Lung (tissue), 12 donors: ENCODE results near the gene STX8. TPM values are rescaled to one million over a fixed set of nuclear protein-coding genes. Genes with fewer than 3 reads are reported as not detected.

Source experiments
- ATAC-seq: fragments of 200-7000 bp; cut with Tn5 transposase; one replicate; pipeline ENCODE4 v1.9.1; 2020; ENCODE audit warnings: moderate number of reproducible peaks; ENCODE audit not compliant: insufficient read depth, low FRiP score
- DNase-seq, 3 donors: peaks; one replicate each; pipeline ENCODE4 v3.0.0-alpha.2; 2013 to 2017
- H3K27ac ChIP-seq, 2 donors: one replicate each; pipeline ENCODE4 v1.5.1; 2013; ENCODE audit warnings: mild to moderate bottlenecking in 2 of 2, moderate library complexity in 2 of 2, control low read depth in 1 of 2, inconsistent platforms in 1 of 2, low read depth in 1 of 2, low read length in 1 of 2
- H3K27me3 ChIP-seq, 3 donors: one replicate each; pipeline ENCODE4 v1.5.1; 2013; ENCODE audit warnings: low read length in 2 of 3; ENCODE audit not compliant: control insufficient read depth in 3 of 3, insufficient read depth in 3 of 3
- H3K36me3 ChIP-seq, 4 donors: one replicate each; pipeline ENCODE4 v1.5.1; 2013; ENCODE audit warnings: low read length in 4 of 4, mild to moderate bottlenecking in 1 of 4, moderate library complexity in 1 of 4; ENCODE audit not compliant: control insufficient read depth in 4 of 4, insufficient read depth in 4 of 4
- H3K4me1 ChIP-seq, 5 donors: one replicate each; pipeline ENCODE4 v1.5.1; 2013; ENCODE audit warnings: low read length in 5 of 5, mild to moderate bottlenecking in 2 of 5, moderate library complexity in 1 of 5; ENCODE audit not compliant: control insufficient read depth in 5 of 5, insufficient read depth in 5 of 5
- H3K4me3 ChIP-seq: one replicate; pipeline ENCODE4 v1.5.1; 2013; ENCODE audit warnings: mild to moderate bottlenecking, control low read depth, moderate library complexity
- H3K9ac ChIP-seq, 2 donors: one replicate each; pipeline ENCODE4 v1.5.1; 2013; ENCODE audit warnings: low read length in 2 of 2, control low read depth in 1 of 2; ENCODE audit not compliant: insufficient read depth in 1 of 2
- H3K9me3 ChIP-seq, 4 donors: one replicate each; pipeline ENCODE4 v1.5.1; 2013; ENCODE audit warnings: low read length in 3 of 4, mild to moderate bottlenecking in 1 of 4, moderate library complexity in 1 of 4; ENCODE audit not compliant: control insufficient read depth in 4 of 4, insufficient read depth in 3 of 4
- CTCF ChIP-seq: IDR thresholded peaks from 2 replicates; pipeline ENCODE4 v1.5.1; 2012; ENCODE audit warnings: mild to moderate bottlenecking; ENCODE audit errors: control extremely low read depth, extremely low read depth
- WGBS, 2 donors: extraction: QIAGEN DNeasy Blood & Tissue Kit; methylation state at CpG; one replicate each; pipeline ENCODE4 v1.1.7; 2013; 5-methylcytosine and 5-hydroxymethylcytosine counted together
- polyA plus RNA-seq, 2 donors: library from polyadenylated mRNA; stranded (reverse); fragments of 200-250 nt; gene quantifications; one replicate each; pipeline ENCODE4 v1.2.1, GENCODE V29; 2013
- total RNA-seq, 2 donors: library from RNA; depleted of rRNA in 1 of 2; stranded (reverse); fragments of >200 nt in 1 of 2; gene quantifications; one replicate each; pipeline ENCODE4 v1.2.1, GENCODE V29; 2014 to 2021
- donor health status: control.
- donor health status: control.
- donor health status: Bipolar disorder and iron deficiency.
- donor health status: healthy.
- donor health status: DM: yes; HTN: yes; CAD: no.

Gene STX8
- total and polyA plus RNA-seq, 4 donors = 36.5 to 81.1 (median 63.2) TPM

- Histone ChIP-seq H3K9me3 (peaks cover 0 to 9% (median under 1%) of the 10 kb centered on the region in 4 donors), H3K4me3 (no peak overlapping the region), H3K27ac (no peak overlapping the region), H3K4me1 (no peaks in the 10 kb centered on the region), H3K27me3 (no peaks in the 10 kb centered on the region), H3K36me3 (no peaks in the 10 kb centered on the region), H3K9ac (no peak overlapping the region)
- WGBS, 2 donors = 92 to 97% methylated on average over 2 of the region's 2 CpGs
- no peak for TF ChIP-seq CTCF
- DNase-seq = no peak
- ATAC-seq = no peak
Measured at GRCh38 chr17:9513266-9513665, 62.4 kb downstream of the STX8 start.

DNA sequence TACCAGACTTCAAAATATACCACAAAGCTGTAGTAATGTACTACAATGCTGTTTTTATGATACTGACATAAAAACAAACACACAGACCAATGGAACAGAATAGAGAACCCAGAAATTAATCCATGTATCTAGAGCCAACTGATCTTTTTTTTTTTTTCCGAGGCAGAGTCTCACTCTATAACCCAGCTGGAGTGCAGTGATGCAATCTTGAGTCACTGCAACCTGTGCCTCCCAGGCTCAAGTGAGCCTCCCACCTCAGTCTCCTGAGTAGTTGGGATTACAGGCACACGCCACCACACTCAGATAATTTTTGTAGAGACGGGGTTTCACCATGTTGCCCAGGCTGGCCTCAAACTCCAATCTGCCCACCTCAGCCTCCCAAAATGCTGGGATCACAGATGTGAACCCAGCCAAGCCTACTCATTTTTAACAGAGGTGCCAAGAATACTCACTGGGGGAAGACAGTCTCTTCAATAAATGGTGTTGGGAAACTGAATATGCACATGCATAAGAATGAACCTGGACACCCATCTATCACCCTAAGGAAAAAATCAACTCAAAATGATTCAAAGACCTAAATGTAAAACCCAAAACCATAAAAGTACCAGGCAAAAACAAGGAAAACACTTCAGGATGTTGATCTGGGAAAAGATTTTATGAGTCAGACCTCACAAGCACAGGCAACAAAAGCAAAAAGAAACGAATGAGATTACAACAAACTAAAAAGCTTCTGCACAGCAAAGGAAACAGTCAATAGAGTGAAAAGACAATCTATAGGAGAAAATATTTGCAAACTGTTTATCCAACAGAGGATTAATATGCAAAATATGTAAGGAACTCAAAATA, 63.1 kb downstream of the STX8 start:
- H3K4me3 ChIP-seq = no peak overlapping the region
- no peak overlapping the region for H3K9ac ChIP-seq
- H3K27me3 ChIP-seq = no peaks in the 10 kb centered on the region
- no peaks in the 10 kb centered on the region for H3K4me1 ChIP-seq
- TF ChIP-seq CTCF = no peak
- peaks cover 0 to under 1% (median 0%) of the 10 kb centered on the region in 4 donors for H3K36me3 ChIP-seq
- no peak for ATAC-seq
- no peak overlapping the region for H3K27ac ChIP-seq
- 78 to 80% methylated on average over 4 of the region's 4 CpGs for WGBS, 2 donors
- DNase-seq = no peak
- peaks cover 0 to 15% (median 3%) of the 10 kb centered on the region in 4 donors for H3K9me3 ChIP-seq

DNA sequence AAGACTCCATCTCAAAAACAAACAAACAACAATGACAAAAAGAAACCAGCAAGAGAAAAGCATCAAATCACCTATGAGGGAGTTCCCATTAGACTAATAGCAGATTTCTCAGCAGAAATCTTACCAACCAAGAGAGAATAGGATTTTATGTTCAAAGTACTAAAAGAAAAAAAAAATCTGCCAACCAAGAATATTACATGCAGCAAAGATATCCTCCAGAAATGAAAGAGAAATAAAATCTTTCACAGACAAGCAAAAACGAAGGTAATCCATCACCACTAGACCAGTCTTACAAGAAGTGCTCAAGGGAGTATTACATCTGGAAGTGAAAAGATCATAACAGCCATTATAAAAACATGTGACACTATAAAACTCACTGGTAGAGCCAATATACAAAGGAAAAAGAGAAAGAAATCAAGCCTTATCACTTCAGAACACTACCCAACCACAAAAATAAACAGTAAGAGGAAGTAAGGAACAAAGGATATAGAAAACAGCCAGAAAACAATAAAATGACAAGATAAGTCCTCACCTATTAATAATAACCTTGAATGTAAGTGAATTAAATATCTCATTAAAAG, 66.3 kb downstream of the STX8 start:
- TF ChIP-seq CTCF = no peak
- Histone ChIP-seq H3K27me3 (no peaks in the 10 kb centered on the region), H3K27ac (no peak overlapping the region), H3K36me3 (peaks cover 0 to 2% (median 0%) of the 10 kb centered on the region in 4 donors), H3K9ac (no peak overlapping the region), H3K4me3 (no peak overlapping the region), H3K9me3 (peaks cover 0 to 16% (median 4%) of the 10 kb centered on the region in 4 donors), H3K4me1 (no peaks in the 10 kb centered on the region)
- no peak for ATAC-seq
- 75 to 78% methylated on average over 1 of the region's 1 CpG for WGBS, 2 donors
- DNase-seq = no peak
